ENCODE measurements around the gene MCC. TPM values are rescaled to one million over a fixed set of nuclear protein-coding genes. Genes with fewer than 3 reads are reported as not detected.
A peak's percentile ranks its signal among the peaks of the same experiment; 100 is the strongest.

The MCC gene
- total RNA-seq, 1 donor from 2014 or later = 46.1 TPM

DNA sequence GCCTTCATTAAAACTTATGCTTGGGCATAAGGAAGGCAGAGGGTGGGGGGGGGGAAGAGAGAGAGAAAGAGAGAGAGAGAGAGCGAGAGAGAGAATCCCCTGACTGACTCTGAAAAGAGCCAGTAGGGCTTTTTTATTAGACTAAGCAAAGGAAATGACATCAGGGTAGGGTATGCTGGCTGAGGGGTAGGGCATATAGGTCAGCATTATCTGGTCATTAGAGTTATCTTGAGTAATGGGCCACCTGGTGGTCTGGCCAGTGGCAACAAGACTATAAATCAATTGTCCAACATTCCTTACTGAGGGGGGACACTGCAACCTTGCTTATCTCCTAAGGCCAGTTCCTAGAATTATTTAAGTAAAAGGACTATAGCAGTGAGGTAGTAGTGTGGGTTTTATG lies 120.7 kb downstream of the MCC start:
- no peak overlapping the region for H3K27ac Mint-ChIP-seq (ENCODE audit: unreplicated experiment)
- peaks cover 16% of the 10 kb centered on the region for H3K9me3 Mint-ChIP-seq (ENCODE audit: unreplicated experiment)
- no peak for DNase-seq
- H3K27me3 Mint-ChIP-seq (ENCODE audit: unreplicated experiment) = no peaks in the 10 kb centered on the region
- peaks cover 32% of the 10 kb centered on the region for H3K36me3 Mint-ChIP-seq (ENCODE audit: unreplicated experiment)
- H3K4me1 Mint-ChIP-seq (ENCODE audit: low read depth, unreplicated experiment) = no peaks in the 10 kb centered on the region
- no peak overlapping the region for H3K4me3 Mint-ChIP-seq (ENCODE audit: unreplicated experiment)
- TF ChIP-seq, protein P1, sequence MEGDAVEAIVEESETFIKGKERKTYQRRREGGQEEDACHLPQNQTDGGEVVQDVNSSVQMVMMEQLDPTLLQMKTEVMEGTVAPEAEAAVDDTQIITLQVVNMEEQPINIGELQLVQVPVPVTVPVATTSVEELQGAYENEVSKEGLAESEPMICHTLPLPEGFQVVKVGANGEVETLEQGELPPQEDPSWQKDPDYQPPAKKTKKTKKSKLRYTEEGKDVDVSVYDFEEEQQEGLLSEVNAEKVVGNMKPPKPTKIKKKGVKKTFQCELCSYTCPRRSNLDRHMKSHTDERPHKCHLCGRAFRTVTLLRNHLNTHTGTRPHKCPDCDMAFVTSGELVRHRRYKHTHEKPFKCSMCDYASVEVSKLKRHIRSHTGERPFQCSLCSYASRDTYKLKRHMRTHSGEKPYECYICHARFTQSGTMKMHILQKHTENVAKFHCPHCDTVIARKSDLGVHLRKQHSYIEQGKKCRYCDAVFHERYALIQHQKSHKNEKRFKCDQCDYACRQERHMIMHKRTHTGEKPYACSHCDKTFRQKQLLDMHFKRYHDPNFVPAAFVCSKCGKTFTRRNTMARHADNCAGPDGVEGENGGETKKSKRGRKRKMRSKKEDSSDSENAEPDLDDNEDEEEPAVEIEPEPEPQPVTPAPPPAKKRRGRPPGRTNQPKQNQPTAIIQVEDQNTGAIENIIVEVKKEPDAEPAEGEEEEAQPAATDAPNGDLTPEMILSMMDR (IDR thresholded peaks at IDR 0.05; ENCODE audit: partially characterized antibody, unreplicated experiment) = no peak

DNA sequence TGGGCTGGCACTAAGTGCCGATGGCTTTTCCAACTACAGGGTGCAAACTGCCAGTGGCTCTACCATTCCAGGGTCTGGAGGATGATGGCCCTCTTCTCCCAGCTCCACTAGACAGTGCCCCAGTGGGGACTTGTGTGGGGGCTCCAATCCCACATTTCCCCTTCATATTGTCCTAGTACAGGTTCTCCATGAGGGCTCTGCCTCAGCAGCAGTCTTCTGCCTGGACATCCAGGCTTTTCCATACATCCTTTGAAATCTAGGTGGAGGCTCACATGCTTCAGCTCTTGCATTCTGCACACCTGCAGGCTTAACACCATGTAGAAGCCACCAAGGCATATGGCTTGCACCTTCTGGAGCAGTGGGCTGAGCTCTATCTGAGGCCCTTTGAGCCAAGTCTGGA lies 123.8 kb downstream of the MCC start:
- Mint-ChIP-seq H3K9me3 (ENCODE audit: unreplicated experiment) (peaks cover 14% of the 10 kb centered on the region), H3K4me1 (ENCODE audit: low read depth, unreplicated experiment) (peaks cover 2% of the 10 kb centered on the region), H3K4me3 (ENCODE audit: unreplicated experiment) (no peak overlapping the region), H3K27me3 (ENCODE audit: unreplicated experiment) (no peaks in the 10 kb centered on the region), H3K36me3 (ENCODE audit: unreplicated experiment) (peaks cover 32% of the 10 kb centered on the region), H3K27ac (ENCODE audit: unreplicated experiment) (no peak overlapping the region)
- DNase-seq = no peak
- TF ChIP-seq, protein P1 (IDR thresholded peaks at IDR 0.05; ENCODE audit: partially characterized antibody, unreplicated experiment) = no peak

DNA sequence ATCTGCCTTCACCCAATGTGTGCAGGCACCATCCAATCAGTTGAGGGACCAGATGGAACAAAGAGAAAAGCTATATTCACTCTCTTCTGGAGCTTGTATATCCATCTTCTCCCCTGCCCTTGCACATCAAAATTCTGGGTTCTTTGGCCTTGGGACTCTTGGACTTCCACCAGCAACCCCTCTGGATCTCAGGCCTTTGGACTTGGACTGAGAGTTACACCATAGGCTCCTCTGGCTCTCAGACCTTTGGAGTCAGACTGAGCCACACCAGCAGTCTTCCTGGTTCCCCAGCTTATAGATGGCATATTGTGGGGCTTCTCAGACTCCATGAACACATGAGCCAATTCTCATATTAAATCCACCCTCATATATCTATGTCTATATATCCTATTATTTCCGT lies 126.6 kb downstream of the MCC start:
- Mint-ChIP-seq H3K27me3 (ENCODE audit: unreplicated experiment) (no peaks in the 10 kb centered on the region), H3K27ac (ENCODE audit: unreplicated experiment) (no peak overlapping the region), H3K4me3 (ENCODE audit: unreplicated experiment) (no peak overlapping the region), H3K4me1 (ENCODE audit: low read depth, unreplicated experiment) (peaks cover 15% of the 10 kb centered on the region), H3K36me3 (ENCODE audit: unreplicated experiment) (peaks cover 32% of the 10 kb centered on the region), H3K9me3 (ENCODE audit: unreplicated experiment) (peaks cover 14% of the 10 kb centered on the region)
- TF ChIP-seq, protein P1 (IDR thresholded peaks at IDR 0.05; ENCODE audit: partially characterized antibody, unreplicated experiment) = no peak
- DNase-seq = no peak

DNA sequence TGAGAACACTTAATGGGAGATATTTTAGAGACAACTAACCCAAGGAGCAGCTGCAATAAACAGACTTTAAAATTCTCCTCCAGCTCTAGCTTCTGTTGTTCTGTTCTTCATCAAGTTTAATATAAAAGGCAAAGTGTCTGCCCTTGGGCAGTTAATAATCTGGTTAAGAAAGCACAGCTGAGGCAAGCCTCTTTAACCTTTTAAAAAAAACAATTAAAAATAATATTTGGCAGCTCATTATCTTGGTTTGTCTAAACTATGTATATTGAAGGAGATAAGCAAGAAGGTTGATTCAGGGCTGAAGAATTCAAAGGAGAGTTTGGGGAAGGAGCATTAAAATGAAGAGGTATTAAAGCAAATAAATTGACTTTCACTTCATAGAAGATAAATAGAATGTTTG lies 128.8 kb downstream of the MCC start:
- no peaks in the 10 kb centered on the region for H3K27me3 Mint-ChIP-seq (ENCODE audit: unreplicated experiment)
- TF ChIP-seq, protein P1 (IDR thresholded peaks at IDR 0.05; ENCODE audit: partially characterized antibody, unreplicated experiment) = no peak
- no peak for DNase-seq
- peaks cover 8% of the 10 kb centered on the region for H3K9me3 Mint-ChIP-seq (ENCODE audit: unreplicated experiment)
- peaks cover 15% of the 10 kb centered on the region for H3K4me1 Mint-ChIP-seq (ENCODE audit: low read depth, unreplicated experiment)
- H3K4me3 Mint-ChIP-seq (ENCODE audit: unreplicated experiment) = no peak overlapping the region
- H3K27ac Mint-ChIP-seq (ENCODE audit: unreplicated experiment) = no peak overlapping the region
- H3K36me3 Mint-ChIP-seq (ENCODE audit: unreplicated experiment) = peaks cover 10% of the 10 kb centered on the region

DNA sequence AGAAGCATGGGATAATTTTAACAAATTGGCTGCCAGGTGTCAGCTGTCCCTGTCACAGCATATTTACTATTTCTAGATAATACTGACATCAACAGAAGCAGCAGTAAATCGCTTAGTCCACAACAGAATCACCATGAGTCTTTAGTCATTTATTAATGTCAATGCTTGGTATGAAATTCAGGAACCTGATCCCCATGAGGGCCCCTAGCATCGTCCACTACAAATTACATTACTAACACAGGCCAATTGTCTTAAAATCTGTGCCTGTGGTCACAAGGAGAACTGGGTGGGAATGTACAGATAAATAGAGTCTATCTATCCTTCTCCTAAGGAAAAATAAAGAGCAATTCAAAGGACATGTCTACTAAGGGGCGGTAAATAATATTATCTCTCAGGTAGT lies 129.6 kb downstream of the MCC start:
- TF ChIP-seq, protein P1 (IDR thresholded peaks at IDR 0.05; ENCODE audit: partially characterized antibody, unreplicated experiment) = no peak
- no peak overlapping the region for H3K4me3 Mint-ChIP-seq (ENCODE audit: unreplicated experiment)
- peaks cover 5% of the 10 kb centered on the region for H3K9me3 Mint-ChIP-seq (ENCODE audit: unreplicated experiment)
- H3K27me3 Mint-ChIP-seq (ENCODE audit: unreplicated experiment) = no peaks in the 10 kb centered on the region
- DNase-seq = no peak
- H3K4me1 Mint-ChIP-seq (ENCODE audit: low read depth, unreplicated experiment) = peaks cover 15% of the 10 kb centered on the region
- H3K27ac Mint-ChIP-seq (ENCODE audit: unreplicated experiment) = peak overlapping the region; percentile 11
- peaks cover 5% of the 10 kb centered on the region for H3K36me3 Mint-ChIP-seq (ENCODE audit: unreplicated experiment)
